MCF 10A (cell line): Measurements from ENCODE around the gene FAM187B. TPM values are rescaled to one million over a fixed set of nuclear protein-coding genes. Genes with fewer than 3 reads are reported as not detected.
A peak's percentile ranks its signal among the peaks of the same experiment; 100 is the strongest.

ENCODE experiments used
- BruUV-seq: library from RNA; stranded (reverse); fragments of 400-500 nt; replicated peaks from 2 replicates; lab custom pipeline; 2021; lab: Mats Ljungman, UMichigan
- CTCF ChIA-PET: fragments of 300-600 bp; sonication (Branson Sonifier 250); formaldehyde crosslinking; extraction: SDS; loops from one replicate; lab custom pipeline; 2021; ENCODE audit warnings: antibody characterized with exemption, inconsistent platforms; lab: Yijun Ruan, JAX
- POLR2A ChIA-PET: fragments of 300-600, 350-650 bp; sonication (Branson Sonifier 250); formaldehyde crosslinking; extraction: SDS; loops from one replicate; lab custom pipeline; 2020; ENCODE audit warnings: antibody characterized with exemption, inconsistent platforms; lab: Yijun Ruan, JAX
- DNase-seq: peaks from one replicate; pipeline ENCODE4 v3.0.0-alpha.2; 2018; ENCODE audit not compliant: unreplicated experiment
- H3K27ac Mint-ChIP-seq: one replicate; pipeline ENCODE4 v1.8.0; 2022; ENCODE audit warnings: mild to moderate bottlenecking, low read depth, mixed read lengths; ENCODE audit not compliant: unreplicated experiment
- H3K27me3 Mint-ChIP-seq: one replicate; pipeline ENCODE4 v1.8.0; 2022; ENCODE audit warnings: mixed read lengths; ENCODE audit not compliant: insufficient read depth, unreplicated experiment
- H3K36me3 Mint-ChIP-seq: one replicate; pipeline ENCODE4 v1.8.0; 2022; ENCODE audit warnings: mild to moderate bottlenecking, moderate library complexity, mixed read lengths; ENCODE audit not compliant: insufficient read depth, unreplicated experiment
- H3K4me1 Mint-ChIP-seq: one replicate; pipeline ENCODE4 v1.8.0; 2022; ENCODE audit warnings: mixed read lengths; ENCODE audit not compliant: insufficient read depth, unreplicated experiment
- H3K4me3 Mint-ChIP-seq: one replicate; pipeline ENCODE4 v1.8.0; 2022; ENCODE audit warnings: mild to moderate bottlenecking, moderate library complexity, mixed read lengths; ENCODE audit not compliant: unreplicated experiment
- H3K9me3 Mint-ChIP-seq: one replicate; pipeline ENCODE4 v1.8.0; 2022; ENCODE audit warnings: mixed read lengths; ENCODE audit not compliant: unreplicated experiment
- intact Hi-C: fragments of 100-400 bp; cut with micrococcal nuclease; formaldehyde crosslinking; loops from 2 replicates; pipeline ENCODE4 v1.14.1; 2022
- total RNA-seq: library from RNA; stranded (reverse); gene quantifications from 2 replicates; pipeline ENCODE4 v1.2.3, GENCODE V29; 2022
- TF ChIP-seq, protein P1 (sequence below): fragments of 200-600 bp; IDR thresholded peaks from one replicate; pipeline ENCODE4 v1.8.0; 2022; ENCODE audit warnings: antibody characterized with exemption, mild to moderate bottlenecking; ENCODE audit not compliant: unreplicated experiment

The FAM187B gene
- total RNA-seq, 1 experiment from 2014 or later, result not detected

DNA sequence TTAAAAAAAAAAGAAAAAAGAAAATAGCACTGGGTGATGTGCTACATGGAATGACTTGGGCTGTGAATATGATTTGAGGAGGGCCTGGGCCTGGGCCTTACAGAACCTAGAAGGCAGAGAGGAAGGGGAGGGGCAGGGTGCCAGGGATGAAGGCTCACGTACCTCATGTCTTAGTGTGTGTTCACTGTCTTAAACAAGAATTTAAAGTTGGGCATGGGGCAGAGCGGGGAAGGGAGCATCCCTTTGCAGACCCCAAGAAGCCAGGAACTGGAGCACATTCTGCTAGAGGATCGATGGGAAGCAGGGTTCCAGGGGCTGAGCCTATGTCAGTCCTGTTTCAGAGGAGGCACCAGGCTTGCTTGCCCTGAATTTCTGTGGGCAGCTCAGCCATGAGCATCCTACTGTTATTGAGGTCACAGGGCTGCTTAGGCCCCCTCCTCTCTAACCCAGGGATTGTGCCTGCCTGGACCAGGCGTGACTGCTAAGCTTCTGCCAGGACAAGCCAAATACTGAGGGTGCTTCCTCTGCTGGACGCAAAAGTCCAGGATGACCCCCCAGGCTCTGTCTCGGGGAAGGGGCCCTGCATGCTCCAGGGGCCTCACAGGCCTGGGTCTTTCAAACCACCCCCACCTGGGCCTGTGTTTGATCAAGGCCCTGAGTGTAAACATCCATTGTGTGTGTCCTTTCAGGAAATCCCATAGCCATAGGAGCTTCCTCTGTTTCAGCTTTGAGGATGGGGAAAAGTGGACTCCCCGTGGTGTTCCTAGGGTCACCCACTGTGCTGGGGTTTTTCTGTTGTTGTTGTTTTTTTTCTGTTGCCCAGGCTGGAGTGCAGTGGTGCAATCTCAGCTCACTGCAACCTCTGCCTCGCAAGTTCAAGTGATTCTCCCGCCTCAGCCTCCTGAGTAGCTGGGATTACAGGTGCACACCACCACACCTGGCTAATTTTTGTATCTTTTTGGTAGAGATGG, 25.1 kb upstream of the FAM187B start:
- Mint-ChIP-seq H3K27me3 (no peaks in the 10 kb centered on the region), H3K9me3 (no peaks in the 10 kb centered on the region), H3K27ac (no peak overlapping the region), H3K4me3 (no peak overlapping the region), H3K36me3 (peaks cover 52% of the 10 kb centered on the region), H3K4me1 (peaks cover 7% of the 10 kb centered on the region)
- BruUV-seq, result no TSS peak
- ChIA-PET CTCF (interaction anchor here (1.5 kb wide), 1 partner anchor 15 kb away, joined by 3 read pairs; the partner anchor contains the start of gene USF2), POLR2A (interaction anchor here (1.1 kb wide), 1 partner anchor 11 kb away, joined by 3 read pairs; no protein-coding TSS in a partner anchor)
- intact Hi-C loops, result no loop called here
- no peak for DNase-seq
- TF ChIP-seq, protein P1, sequence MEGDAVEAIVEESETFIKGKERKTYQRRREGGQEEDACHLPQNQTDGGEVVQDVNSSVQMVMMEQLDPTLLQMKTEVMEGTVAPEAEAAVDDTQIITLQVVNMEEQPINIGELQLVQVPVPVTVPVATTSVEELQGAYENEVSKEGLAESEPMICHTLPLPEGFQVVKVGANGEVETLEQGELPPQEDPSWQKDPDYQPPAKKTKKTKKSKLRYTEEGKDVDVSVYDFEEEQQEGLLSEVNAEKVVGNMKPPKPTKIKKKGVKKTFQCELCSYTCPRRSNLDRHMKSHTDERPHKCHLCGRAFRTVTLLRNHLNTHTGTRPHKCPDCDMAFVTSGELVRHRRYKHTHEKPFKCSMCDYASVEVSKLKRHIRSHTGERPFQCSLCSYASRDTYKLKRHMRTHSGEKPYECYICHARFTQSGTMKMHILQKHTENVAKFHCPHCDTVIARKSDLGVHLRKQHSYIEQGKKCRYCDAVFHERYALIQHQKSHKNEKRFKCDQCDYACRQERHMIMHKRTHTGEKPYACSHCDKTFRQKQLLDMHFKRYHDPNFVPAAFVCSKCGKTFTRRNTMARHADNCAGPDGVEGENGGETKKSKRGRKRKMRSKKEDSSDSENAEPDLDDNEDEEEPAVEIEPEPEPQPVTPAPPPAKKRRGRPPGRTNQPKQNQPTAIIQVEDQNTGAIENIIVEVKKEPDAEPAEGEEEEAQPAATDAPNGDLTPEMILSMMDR, result no peak

DNA sequence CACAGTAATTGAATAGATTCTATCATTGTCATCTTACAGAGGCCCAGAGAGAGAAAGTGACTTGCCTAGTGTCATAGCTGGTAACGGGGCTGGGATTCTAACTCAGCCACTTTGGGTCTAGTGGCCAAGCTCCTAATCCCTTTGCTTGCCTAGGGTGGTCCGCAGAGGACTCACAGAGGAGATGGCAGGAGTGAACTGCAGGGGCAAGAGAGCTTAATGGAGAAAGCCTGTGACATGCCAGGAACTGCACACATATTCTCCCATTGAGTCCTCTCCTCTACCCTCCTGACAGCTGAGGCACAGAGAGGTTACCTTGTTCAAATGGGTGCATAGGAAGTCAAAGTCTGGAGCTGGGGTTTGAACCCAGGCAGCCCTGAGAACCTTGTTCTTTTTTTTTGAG, 22.9 kb upstream of the FAM187B start:
- ChIA-PET CTCF (interaction anchor here (0.6 to 1.6 kb wide), 4 partner anchors 110 to 185 kb away, joined by 3 to 5 read pairs (median 4); no protein-coding TSS in a partner anchor), POLR2A (interaction anchor here (1.3 to 1.4 kb wide), 2 partner anchors 9 to 12 kb away, joined by 3 to 4 read pairs; no protein-coding TSS in a partner anchor)
- TF ChIP-seq, protein P1, result no peak
- peaks cover 52% of the 10 kb centered on the region for H3K36me3 Mint-ChIP-seq
- DNase-seq, result no peak
- no TSS peak for BruUV-seq
- no peaks in the 10 kb centered on the region for H3K27me3 Mint-ChIP-seq
- peaks cover 16% of the 10 kb centered on the region for H3K4me1 Mint-ChIP-seq
- H3K4me3 Mint-ChIP-seq, result no peak overlapping the region
- intact Hi-C loops, result no loop called here
- no peaks in the 10 kb centered on the region for H3K9me3 Mint-ChIP-seq
- no peak overlapping the region for H3K27ac Mint-ChIP-seq

DNA sequence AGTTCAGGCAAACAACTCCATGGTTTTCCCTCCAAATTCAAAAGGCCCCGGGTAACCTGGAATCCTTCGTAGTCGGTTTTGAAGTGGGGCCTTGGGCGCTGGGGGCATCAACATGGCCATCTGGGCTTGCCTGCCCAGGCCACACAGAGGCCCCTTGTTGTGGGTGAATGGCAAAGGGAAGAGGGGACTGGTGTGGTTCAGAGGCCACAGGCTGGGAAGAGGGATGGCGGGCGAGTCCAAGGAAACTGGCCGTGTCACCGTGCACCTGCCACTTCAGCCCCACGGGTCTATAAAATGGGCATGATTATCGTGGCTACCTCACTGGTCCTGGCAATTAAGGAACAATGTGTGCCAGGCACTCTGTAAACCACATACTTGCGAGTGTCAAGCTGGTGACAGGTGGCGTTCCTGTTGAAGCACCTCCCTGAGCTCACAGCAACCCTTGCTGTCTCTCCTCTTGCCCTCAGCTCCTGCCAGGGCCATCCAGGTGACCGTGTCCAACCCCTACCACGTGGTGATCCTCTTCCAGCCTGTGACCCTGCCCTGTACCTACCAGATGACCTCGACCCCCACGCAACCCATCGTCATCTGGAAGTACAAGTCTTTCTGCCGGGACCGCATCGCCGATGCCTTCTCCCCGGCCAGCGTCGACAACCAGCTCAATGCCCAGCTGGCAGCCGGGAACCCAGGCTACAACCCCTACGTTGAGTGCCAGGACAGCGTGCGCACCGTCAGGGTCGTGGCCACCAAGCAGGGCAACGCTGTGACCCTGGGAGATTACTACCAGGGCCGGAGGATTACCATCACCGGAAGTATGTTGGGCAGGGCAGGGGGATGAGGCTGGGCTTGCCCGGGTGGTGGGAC, 21.5 kb upstream of the FAM187B start:
- POLR2A ChIA-PET, result interaction anchor here (0.6 kb wide), 1 partner anchor 16 kb away, joined by 3 read pairs; no protein-coding TSS in a partner anchor

More for the DNA sequence above, 21.5 kb upstream of the FAM187B start:
- no peak for DNase-seq
- peak overlapping the region; percentile 99 for H3K27ac Mint-ChIP-seq
- peaks cover 16% of the 10 kb centered on the region for H3K4me1 Mint-ChIP-seq
- H3K9me3 Mint-ChIP-seq, result no peaks in the 10 kb centered on the region
- H3K36me3 Mint-ChIP-seq, result peaks cover 43% of the 10 kb centered on the region
- BruUV-seq, result no TSS peak
- TF ChIP-seq, protein P1, result no peak
- CTCF ChIA-PET, result interaction anchor here (0.6 to 1.6 kb wide), 3 partner anchors 135 to 191 kb away, joined by 3 to 5 read pairs (median 4); no protein-coding TSS in a partner anchor
- no peaks in the 10 kb centered on the region for H3K27me3 Mint-ChIP-seq
- intact Hi-C loops, result loop anchor here (10.0 kb wide), 1 partner anchor 185 kb away; no protein-coding TSS in a partner anchor
- peak overlapping the region; percentile 92 for H3K4me3 Mint-ChIP-seq
